ENCODE results near the gene ABCA10. TPM values are rescaled to one million over a fixed set of nuclear protein-coding genes. Genes with fewer than 3 reads are reported as not detected.

The ABCA10 gene
- total RNA-seq, 1 donor from 2014 or later: 9.8 TPM

DNA sequence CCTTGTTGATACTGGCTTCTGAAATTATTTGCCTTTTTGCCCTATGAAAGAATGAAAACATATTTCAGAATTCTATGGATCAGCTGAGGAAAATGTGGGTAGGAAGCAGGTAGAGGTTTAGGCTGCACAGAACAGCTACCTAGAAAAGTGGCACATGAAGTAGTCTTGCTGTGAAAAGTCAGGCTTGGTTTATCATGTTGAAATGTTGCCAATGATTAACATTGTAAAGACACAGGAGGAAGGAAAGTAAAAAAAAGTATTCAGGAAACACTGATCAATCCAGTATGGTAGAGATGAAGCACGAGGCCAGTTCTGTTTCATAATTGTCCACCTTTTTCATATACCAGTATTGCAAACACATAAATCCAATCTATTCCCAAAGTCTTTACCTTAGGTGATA is 116.8 kb downstream of the ABCA10 start:
- ATAC-seq (no peak), DNase-seq (no peak)
- TF ChIP-seq, protein P1, sequence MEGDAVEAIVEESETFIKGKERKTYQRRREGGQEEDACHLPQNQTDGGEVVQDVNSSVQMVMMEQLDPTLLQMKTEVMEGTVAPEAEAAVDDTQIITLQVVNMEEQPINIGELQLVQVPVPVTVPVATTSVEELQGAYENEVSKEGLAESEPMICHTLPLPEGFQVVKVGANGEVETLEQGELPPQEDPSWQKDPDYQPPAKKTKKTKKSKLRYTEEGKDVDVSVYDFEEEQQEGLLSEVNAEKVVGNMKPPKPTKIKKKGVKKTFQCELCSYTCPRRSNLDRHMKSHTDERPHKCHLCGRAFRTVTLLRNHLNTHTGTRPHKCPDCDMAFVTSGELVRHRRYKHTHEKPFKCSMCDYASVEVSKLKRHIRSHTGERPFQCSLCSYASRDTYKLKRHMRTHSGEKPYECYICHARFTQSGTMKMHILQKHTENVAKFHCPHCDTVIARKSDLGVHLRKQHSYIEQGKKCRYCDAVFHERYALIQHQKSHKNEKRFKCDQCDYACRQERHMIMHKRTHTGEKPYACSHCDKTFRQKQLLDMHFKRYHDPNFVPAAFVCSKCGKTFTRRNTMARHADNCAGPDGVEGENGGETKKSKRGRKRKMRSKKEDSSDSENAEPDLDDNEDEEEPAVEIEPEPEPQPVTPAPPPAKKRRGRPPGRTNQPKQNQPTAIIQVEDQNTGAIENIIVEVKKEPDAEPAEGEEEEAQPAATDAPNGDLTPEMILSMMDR (IDR thresholded peaks at IDR 0.05): no peak
- intact Hi-C loops (cut with DNase I): no loop called here
- no peaks in the 10 kb centered on the region for H3K27me3 ChIP-seq (ENCODE audit: low read depth)
- H3K27ac ChIP-seq: no peak overlapping the region
- peaks cover 8% of the 10 kb centered on the region for H3K36me3 ChIP-seq
- H3K4me1 ChIP-seq: no peaks in the 10 kb centered on the region
- no peaks in the 10 kb centered on the region for H3K9me3 ChIP-seq
- no peak overlapping the region for H3K4me3 ChIP-seq

DNA sequence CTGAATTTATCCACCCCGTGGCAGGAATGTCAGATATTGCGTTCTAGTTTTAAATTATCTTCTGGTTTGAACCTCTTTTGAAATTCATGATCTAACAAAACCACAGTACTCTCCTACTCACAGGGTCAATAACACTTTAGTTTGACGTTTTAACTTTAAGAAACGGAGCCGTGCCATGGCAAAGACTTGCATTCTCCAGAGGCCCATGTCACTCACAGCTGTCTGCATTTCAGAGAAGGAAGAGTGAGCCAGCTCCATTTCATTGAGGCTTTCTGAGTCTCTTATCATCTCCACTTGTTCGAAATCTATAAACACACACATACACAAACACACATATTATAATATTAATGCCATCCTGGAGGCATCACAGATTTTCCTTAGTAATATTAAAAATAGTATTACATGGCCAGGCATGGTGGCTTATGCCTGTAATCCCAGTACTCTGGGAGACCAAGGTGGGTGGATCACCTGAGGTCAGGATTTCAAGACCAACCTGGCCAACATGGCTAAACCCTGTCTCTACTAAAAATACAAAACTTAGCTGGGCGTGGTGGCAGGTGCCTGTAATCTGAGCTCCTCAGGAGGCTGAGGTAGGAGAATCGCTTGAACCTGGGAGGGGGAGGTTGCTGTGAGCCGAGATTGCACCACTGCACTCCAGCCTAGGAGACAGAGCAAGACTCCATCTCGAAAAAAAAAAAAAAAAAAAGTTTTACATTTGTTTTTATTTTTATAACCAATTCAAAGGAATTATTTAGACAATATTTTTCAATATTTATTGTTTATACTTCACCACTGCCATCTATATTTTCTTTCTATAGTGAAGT is 122.5 kb downstream of the ABCA10 start:
- Histone ChIP-seq H3K9me3 (no peaks in the 10 kb centered on the region), H3K27me3 (ENCODE audit: low read depth) (no peaks in the 10 kb centered on the region), H3K4me1 (no peaks in the 10 kb centered on the region), H3K27ac (no peak overlapping the region), H3K4me3 (no peak overlapping the region), H3K36me3 (no peaks in the 10 kb centered on the region)
- ATAC-seq: no peak
- TF ChIP-seq, protein P1 (IDR thresholded peaks at IDR 0.05): no peak
- DNase-seq: no peak
- intact Hi-C loops (cut with DNase I): no loop called here

DNA sequence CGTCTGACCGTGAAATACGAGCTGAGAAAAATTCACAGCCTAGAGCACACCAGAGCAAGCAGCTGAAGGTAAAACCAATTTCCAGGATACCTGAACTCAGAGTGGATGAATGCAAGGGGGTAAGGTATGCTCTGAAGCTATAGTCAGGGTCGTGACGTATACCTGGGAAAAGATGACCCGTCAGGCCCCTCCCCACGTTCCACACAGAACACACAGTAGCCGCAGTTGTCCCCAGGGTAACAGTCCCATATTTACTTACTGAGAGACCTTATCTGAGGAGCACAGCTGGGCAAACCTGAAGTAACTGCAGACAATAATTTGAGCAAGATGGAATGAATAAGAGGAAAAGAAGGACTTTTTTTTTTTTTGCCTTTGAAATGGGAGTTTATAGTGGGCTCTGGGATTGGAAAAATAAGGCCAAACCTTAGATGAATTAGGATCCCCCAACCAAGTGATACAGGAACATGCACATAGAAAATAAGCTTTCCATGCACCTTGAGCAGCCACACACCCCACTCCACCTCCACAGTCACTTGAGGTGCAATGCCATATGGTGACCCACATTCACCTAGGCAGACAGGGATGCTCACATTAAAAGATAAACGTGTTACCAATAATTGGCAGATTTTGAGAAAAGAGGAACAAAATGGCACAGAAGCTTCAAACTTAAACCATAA is 124.9 kb downstream of the ABCA10 start:
- Histone ChIP-seq H3K36me3 (no peaks in the 10 kb centered on the region), H3K4me3 (no peak overlapping the region), H3K27ac (no peak overlapping the region), H3K27me3 (ENCODE audit: low read depth) (no peaks in the 10 kb centered on the region), H3K4me1 (peaks cover 3% of the 10 kb centered on the region), H3K9me3 (no peaks in the 10 kb centered on the region)
- TF ChIP-seq, protein P1 (IDR thresholded peaks at IDR 0.05): no peak
- ATAC-seq (no peak), DNase-seq (no peak)
- intact Hi-C loops (cut with DNase I): no loop called here

DNA sequence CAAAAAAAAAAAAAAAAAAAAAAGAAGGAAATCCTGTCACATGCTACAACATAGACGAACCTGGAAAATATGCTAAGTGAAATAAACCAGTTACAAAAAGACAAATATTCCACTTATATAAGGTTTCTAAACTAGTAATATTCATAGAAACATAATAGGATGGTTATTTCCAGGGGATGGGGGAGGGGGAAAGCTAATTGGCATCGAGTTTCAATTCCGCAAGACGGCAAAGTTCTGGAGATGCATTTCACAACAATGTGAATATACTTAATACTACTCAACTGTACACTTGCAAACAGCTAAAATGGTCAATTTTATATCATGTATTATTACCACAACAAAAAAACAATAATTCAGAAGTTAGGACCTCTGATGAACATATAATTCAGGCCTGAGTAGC is 130.0 kb downstream of the ABCA10 start:
- TF ChIP-seq, protein P1 (IDR thresholded peaks at IDR 0.05): no peak
- ATAC-seq: no peak
- Histone ChIP-seq H3K27me3 (ENCODE audit: low read depth) (no peaks in the 10 kb centered on the region), H3K4me1 (peaks cover 3% of the 10 kb centered on the region), H3K27ac (no peak overlapping the region), H3K36me3 (peaks cover 6% of the 10 kb centered on the region), H3K4me3 (no peak overlapping the region), H3K9me3 (no peaks in the 10 kb centered on the region)
- DNase-seq: no peak
- intact Hi-C loops (cut with DNase I): no loop called here

Small RNA genes lying within 50 kb of the gene (microRNA-seq; reads per million reads assigned to microRNA genes)
- gene MIR4524A (ENCODE audit: borderline number of aligned reads) (not detected), gene MIR4524B (ENCODE audit: borderline number of aligned reads) (not detected)

Other genes with a start within 250 kb of the ABCA10 start
- gene ABCA9, start 167.9 kb downstream of the ABCA10 start, total RNA-seq: 14.6 TPM
- gene ABCA6, start 86.9 kb downstream of the ABCA10 start, total RNA-seq: 32.0 TPM
- gene ABCA5, start 98.3 kb upstream of the ABCA10 start, total RNA-seq: 20.5 TPM
- 6.3 TPM for gene MAP2K6, start 185.9 kb upstream of the ABCA10 start, total RNA-seq